C4-2B (cell line): ENCODE results near the gene PRSS33.

Experiments used
- ZFX ChIP-seq: fragments of 450-650 bp; IDR thresholded peaks from 2 replicates; pipeline ENCODE4 v1.6.1; 2017
- TF ChIP-seq, protein P1 (sequence below): fragments of 450-650 bp; conservative IDR thresholded peaks from 2 replicates; pipeline ENCODE4 v1.5.1; 2017; ENCODE audit warnings: mild to moderate bottlenecking

DNA sequence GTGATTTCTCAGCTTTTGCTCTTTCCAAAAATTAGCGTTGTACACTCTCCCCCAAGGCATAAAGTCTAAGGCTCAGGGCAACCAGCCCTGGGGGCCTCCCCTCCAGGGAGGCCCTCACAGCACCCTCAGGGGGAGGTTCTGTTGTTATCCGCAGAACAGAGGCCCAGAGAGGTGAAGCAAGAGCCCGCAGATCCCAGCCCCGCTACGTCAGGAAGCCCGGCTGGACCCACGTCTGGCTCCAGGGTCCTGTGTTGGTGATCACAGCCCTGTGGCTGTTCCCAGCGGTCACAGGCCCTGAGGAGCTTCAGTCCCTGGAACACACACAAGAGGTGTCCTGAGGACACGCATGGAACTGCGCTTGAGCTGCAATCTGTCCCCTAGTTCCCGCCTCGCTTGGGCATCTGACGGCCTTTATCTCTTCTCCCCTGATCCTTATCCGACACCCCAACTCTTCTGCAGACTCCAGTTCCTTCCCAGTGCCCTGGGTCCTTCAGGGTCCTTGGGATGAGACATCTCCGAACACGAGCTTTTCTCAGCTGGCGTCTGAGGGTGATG, 41.6 kb upstream of the PRSS33 start:
- TF ChIP-seq, protein P1, sequence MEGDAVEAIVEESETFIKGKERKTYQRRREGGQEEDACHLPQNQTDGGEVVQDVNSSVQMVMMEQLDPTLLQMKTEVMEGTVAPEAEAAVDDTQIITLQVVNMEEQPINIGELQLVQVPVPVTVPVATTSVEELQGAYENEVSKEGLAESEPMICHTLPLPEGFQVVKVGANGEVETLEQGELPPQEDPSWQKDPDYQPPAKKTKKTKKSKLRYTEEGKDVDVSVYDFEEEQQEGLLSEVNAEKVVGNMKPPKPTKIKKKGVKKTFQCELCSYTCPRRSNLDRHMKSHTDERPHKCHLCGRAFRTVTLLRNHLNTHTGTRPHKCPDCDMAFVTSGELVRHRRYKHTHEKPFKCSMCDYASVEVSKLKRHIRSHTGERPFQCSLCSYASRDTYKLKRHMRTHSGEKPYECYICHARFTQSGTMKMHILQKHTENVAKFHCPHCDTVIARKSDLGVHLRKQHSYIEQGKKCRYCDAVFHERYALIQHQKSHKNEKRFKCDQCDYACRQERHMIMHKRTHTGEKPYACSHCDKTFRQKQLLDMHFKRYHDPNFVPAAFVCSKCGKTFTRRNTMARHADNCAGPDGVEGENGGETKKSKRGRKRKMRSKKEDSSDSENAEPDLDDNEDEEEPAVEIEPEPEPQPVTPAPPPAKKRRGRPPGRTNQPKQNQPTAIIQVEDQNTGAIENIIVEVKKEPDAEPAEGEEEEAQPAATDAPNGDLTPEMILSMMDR: no peak
- TF ChIP-seq ZFX: no peak
